GM12878 (cell line): ENCODE data around the gene C3orf22. TPM values are rescaled to one million over a fixed set of nuclear protein-coding genes. Genes with fewer than 3 reads are reported as not detected.

Experiments
- ATAC-seq: fragments of 200-7000 bp; cut with Tn5 transposase; 3 replicates; pipeline ENCODE4 v1.9.1; 2020; ENCODE audit warnings: mild to moderate bottlenecking, moderate library complexity
- BruUV-seq: library from RNA; stranded (reverse); fragments of 400-500 nt; replicated peaks from 2 replicates; lab custom pipeline; 2021; lab: Mats Ljungman, UMichigan
- CTCF ChIA-PET: fragments of 300-600 bp; sonication (Branson Sonifier 250); formaldehyde crosslinking; extraction: SDS; loops from one replicate; lab custom pipeline; 2021; ENCODE audit warnings: inconsistent platforms; lab: Yijun Ruan, JAX
- POLR2A ChIA-PET: fragments of 350-600 bp; formaldehyde crosslinking; extraction: SDS; loops from one replicate; lab custom pipeline; 2021; ENCODE audit warnings: inconsistent platforms; lab: Charles Lee
- RAD21 ChIA-PET: fragments of 300-600 bp; sonication (Branson Sonifier 250); formaldehyde crosslinking; loops from one replicate; lab custom pipeline; 2023; ENCODE audit warnings: antibody characterized with exemption; ENCODE audit not compliant: unreplicated experiment; lab: Charles Lee
- SMC1A ChIA-PET: fragments of 300-600 bp; sonication (Branson Sonifier 250); formaldehyde crosslinking; loops from one replicate; lab custom pipeline; 2023; ENCODE audit not compliant: unreplicated experiment, uncharacterized antibody; lab: Charles Lee
- DNase-seq: peaks from one replicate; pipeline ENCODE4 v3.0.0-alpha.2; 2011; ENCODE audit warnings: low read depth, low spot score
- FAIRE-seq: peaks from 3 replicates; lab custom pipeline; 2011; peaks lifted over from hg19 to GRCh38; lab: Jason Lieb, UNC
- H2AFZ ChIP-seq: 2 replicates; pipeline ENCODE4 v1.6.0; 2011; ENCODE audit warnings: low read depth, low read length, control low read depth; ENCODE audit not compliant: control insufficient read depth
- H3K27ac ChIP-seq: 2 replicates; pipeline ENCODE4 v1.5.1; 2011; ENCODE audit warnings: control low read depth; ENCODE audit not compliant: control insufficient read depth, insufficient read depth
- H3K27me3 ChIP-seq, 2 experiments: replicated peaks in 1 of 2; 2 replicates each; pipeline versions ENCODE4 v1.6.0 to v1.6.1; 2011; ENCODE audit warnings: low read length in 1 of 2; ENCODE audit not compliant: control insufficient read depth in 2 of 2, insufficient read depth in 2 of 2
- H3K36me3 ChIP-seq, 2 experiments: 2 replicates each; pipeline ENCODE4 v1.5.1; 2011; ENCODE audit warnings: low read length in 1 of 2; ENCODE audit not compliant: control insufficient read depth in 2 of 2, insufficient read depth in 2 of 2
- H3K4me1 ChIP-seq: 2 replicates; pipeline ENCODE4 v1.6.1; 2011; ENCODE audit warnings: mild to moderate bottlenecking, low read length, moderate library complexity, mixed read lengths; ENCODE audit not compliant: control insufficient read depth, insufficient read depth
- H3K4me2 ChIP-seq: 2 replicates; pipeline ENCODE4 v1.6.0; 2011; ENCODE audit warnings: control low read depth; ENCODE audit not compliant: control insufficient read depth, insufficient read depth
- H3K4me3 ChIP-seq: fragments of 200-600 bp; sonication (generic); 2 replicates; pipeline ENCODE4 v1.5.1; 2016
- H3K79me2 ChIP-seq: 2 replicates; pipeline ENCODE4 v1.6.0; 2011; ENCODE audit warnings: low read length; ENCODE audit not compliant: control insufficient read depth, insufficient read depth
- H3K9ac ChIP-seq: 2 replicates; pipeline ENCODE4 v1.8.0; 2011; ENCODE audit warnings: low read length, control low read depth, mixed read lengths; ENCODE audit not compliant: control insufficient read depth, insufficient read depth
- H3K9me3 ChIP-seq: replicated peaks from 3 replicates; pipeline ENCODE4 v1.5.1; 2011; ENCODE audit warnings: mild to moderate bottlenecking, low read length; ENCODE audit not compliant: control insufficient read depth, insufficient read depth
- H4K20me1 ChIP-seq: 2 replicates; pipeline ENCODE4 v1.6.0; 2011; ENCODE audit not compliant: control insufficient read depth, insufficient read depth
- EED ChIP-seq: sonication (generic); IDR thresholded peaks from 2 replicates; pipeline ENCODE4 v1.6.1; 2016; ENCODE audit warnings: antibody characterized with exemption, low read depth
- EGR1 ChIP-seq, 2 experiments: IDR thresholded peaks; 1 replicate in 1 of 2; 2 replicates in 1 of 2; pipeline ENCODE4 v1.6.1; 2011 to 2012; ENCODE audit warnings: low read depth in 2 of 2, low read length in 2 of 2, borderline replicate concordance in 1 of 2, mild to moderate bottlenecking in 1 of 2, moderate library complexity in 1 of 2
- FOXK2 ChIP-seq: fragments of 450-650 bp; IDR thresholded peaks from 2 replicates; pipeline ENCODE4 v1.6.1; 2017; ENCODE audit warnings: mild to moderate bottlenecking, moderate library complexity
- FOXM1 ChIP-seq: IDR thresholded peaks from 2 replicates; pipeline ENCODE4 v1.6.1; 2012; ENCODE audit warnings: low read depth, mild to moderate bottlenecking, inconsistent platforms, low read length, moderate library complexity
- NR2C2 ChIP-seq: IDR thresholded peaks from 2 replicates; pipeline ENCODE4 v1.6.1; 2011; ENCODE audit warnings: borderline replicate concordance, low read depth; ENCODE audit not compliant: control insufficient read depth, insufficient read length
- SREBF2 ChIP-seq: IDR thresholded peaks from 2 replicates; pipeline ENCODE4 v1.6.1; 2012; ENCODE audit warnings: mild to moderate bottlenecking, low read length
- STAT1 ChIP-seq: fragments of 450-650 bp; conservative IDR thresholded peaks from 2 replicates; pipeline ENCODE4 v1.6.1; 2014; ENCODE audit warnings: antibody characterized with exemption, mild to moderate bottlenecking
- ZSCAN29 ChIP-seq: fragments of 450-650 bp; IDR thresholded peaks from 2 replicates; pipeline ENCODE4 v1.6.1; 2017; ENCODE audit warnings: mild to moderate bottlenecking, moderate library complexity
- WGBS: methylation state at CpG from one replicate; pipeline ENCODE4 v1.1.6; 2016; ENCODE audit warnings: low lambda C conversion rate; ENCODE audit not compliant: insufficient replicate concordance, insufficient coverage; ENCODE audit errors: missing lambda C conversion rate; 5-methylcytosine and 5-hydroxymethylcytosine counted together
- in situ Hi-C: fragments of 300-500 bp; cut with MboI; formaldehyde crosslinking; loops from 9 replicates; pipeline ENCODE4 v1.14.3; 2018; ENCODE audit warnings: mixed read lengths
- intact Hi-C: fragments of 100-400 bp; cut with micrococcal nuclease; formaldehyde crosslinking; loops from one replicate; pipeline ENCODE4 v1.14.2; 2022; ENCODE audit not compliant: unreplicated experiment
- polyA plus RNA-seq, 11 experiments: library from polyadenylated mRNA; depleted of rRNA in 4 of 11; unstranded in 6 of 11; stranded (reverse) in 5 of 11; fragments of >200 nt; fragmentation: Nextera tagmentation in 4 of 11; fragmentation: Illumina TruSeq in 1 of 11; extraction: Ambion mirVana in 4 of 11; extraction: Trizol in 1 of 11; gene quantifications; 1 replicate in 1 of 11; 2 replicates in 10 of 11; pipeline versions ENCODE4 v1.2.1 to v1.2.3, GENCODE V29; 2011 to 2016; ENCODE audit warnings: inconsistent platforms in 2 of 11, missing spikeins in 2 of 11, low read depth in 1 of 11
- total RNA-seq, 4 experiments: library from RNA; depleted of rRNA in 3 of 4; stranded (reverse); fragments of >200 nt in 3 of 4; fragmentation: Illumina TruSeq in 1 of 4; extraction: Trizol in 1 of 4; gene quantifications; 2 replicates each; pipeline versions ENCODE4 v1.2.1 to v1.2.3, GENCODE V29; 2013 to 2021
- TF ChIP-seq, protein P1 (sequence below): fragments of 150-350 bp; IDR thresholded peaks from 2 replicates; pipeline ENCODE4 v1.6.1; 2016; ENCODE audit warnings: low read depth, low read length
- TF ChIP-seq, protein P2 (sequence below): fragments of 450-650 bp; IDR thresholded peaks from 2 replicates; pipeline ENCODE4 v1.6.1; 2016; ENCODE audit warnings: mild to moderate bottlenecking

C3orf22 gene
- total and polyA plus RNA-seq, 10 of the 15 experiments (the other 5 are each of a cell fraction or from before 2014, with no cell fraction given): not detected

DNA sequence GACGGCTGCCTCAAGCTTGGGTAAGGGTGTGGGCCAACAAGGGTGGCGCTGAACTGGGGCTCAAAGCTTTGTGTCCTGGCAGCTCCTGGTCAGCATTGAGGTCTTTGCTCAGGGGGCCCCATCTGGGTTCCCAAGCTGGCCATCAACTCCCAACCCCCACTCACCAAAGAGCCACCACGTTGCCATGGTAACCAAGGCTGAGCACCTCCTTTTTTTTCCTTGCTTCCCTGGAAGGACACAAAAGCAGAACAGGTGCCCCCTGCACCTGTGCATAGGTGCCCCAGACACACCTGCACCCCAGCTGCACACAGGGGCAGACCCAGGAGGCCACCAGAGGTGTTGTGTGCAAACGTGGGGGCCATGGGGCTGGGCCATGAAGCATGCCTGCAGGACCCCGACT is 57.7 kb downstream of the C3orf22 start:
- H3K4me1 ChIP-seq: no peaks in the 10 kb centered on the region
- no peak for TF ChIP-seq STAT1
- TF ChIP-seq FOXK2: no peak
- TF ChIP-seq FOXM1: no peak
- TF ChIP-seq SREBF2: no peak
- TF ChIP-seq, protein P1, sequence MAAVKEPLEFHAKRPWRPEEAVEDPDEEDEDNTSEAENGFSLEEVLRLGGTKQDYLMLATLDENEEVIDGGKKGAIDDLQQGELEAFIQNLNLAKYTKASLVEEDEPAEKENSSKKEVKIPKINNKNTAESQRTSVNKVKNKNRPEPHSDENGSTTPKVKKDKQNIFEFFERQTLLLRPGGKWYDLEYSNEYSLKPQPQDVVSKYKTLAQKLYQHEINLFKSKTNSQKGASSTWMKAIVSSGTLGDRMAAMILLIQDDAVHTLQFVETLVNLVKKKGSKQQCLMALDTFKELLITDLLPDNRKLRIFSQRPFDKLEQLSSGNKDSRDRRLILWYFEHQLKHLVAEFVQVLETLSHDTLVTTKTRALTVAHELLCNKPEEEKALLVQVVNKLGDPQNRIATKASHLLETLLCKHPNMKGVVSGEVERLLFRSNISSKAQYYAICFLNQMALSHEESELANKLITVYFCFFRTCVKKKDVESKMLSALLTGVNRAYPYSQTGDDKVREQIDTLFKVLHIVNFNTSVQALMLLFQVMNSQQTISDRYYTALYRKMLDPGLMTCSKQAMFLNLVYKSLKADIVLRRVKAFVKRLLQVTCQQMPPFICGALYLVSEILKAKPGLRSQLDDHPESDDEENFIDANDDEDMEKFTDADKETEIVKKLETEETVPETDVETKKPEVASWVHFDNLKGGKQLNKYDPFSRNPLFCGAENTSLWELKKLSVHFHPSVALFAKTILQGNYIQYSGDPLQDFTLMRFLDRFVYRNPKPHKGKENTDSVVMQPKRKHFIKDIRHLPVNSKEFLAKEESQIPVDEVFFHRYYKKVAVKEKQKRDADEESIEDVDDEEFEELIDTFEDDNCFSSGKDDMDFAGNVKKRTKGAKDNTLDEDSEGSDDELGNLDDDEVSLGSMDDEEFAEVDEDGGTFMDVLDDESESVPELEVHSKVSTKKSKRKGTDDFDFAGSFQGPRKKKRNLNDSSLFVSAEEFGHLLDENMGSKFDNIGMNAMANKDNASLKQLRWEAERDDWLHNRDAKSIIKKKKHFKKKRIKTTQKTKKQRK: no peak
- TF ChIP-seq ZSCAN29: no peak
- no peak for TF ChIP-seq EGR1 (IDR thresholded peaks at IDR 0.05; ENCODE audit: borderline replicate concordance in 1 of 2, low read depth in 2 of 2, low read length in 2 of 2)
- TF ChIP-seq EED: no peak
- TF ChIP-seq NR2C2: no peak
- TF ChIP-seq, protein P2, sequence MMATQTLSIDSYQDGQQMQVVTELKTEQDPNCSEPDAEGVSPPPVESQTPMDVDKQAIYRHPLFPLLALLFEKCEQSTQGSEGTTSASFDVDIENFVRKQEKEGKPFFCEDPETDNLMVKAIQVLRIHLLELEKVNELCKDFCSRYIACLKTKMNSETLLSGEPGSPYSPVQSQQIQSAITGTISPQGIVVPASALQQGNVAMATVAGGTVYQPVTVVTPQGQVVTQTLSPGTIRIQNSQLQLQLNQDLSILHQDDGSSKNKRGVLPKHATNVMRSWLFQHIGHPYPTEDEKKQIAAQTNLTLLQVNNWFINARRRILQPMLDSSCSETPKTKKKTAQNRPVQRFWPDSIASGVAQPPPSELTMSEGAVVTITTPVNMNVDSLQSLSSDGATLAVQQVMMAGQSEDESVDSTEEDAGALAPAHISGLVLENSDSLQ: no peak
- TF ChIP-seq, all 136 proteins: peak for 0
- intact Hi-C loops: no loop called here
- in situ Hi-C loops: no loop called here
- H2AFZ ChIP-seq: no peak overlapping the region
- no peak overlapping the region for H3K9ac ChIP-seq
- H3K27ac ChIP-seq: no peak overlapping the region
- 31% methylated on average over 5 of the region's 5 CpGs for WGBS
- no peaks in the 10 kb centered on the region for H3K79me2 ChIP-seq
- no peaks in the 10 kb centered on the region for H3K9me3 ChIP-seq
- ChIA-PET RAD21 (no interaction called here), CTCF (no interaction called here), SMC1A (no interaction called here), POLR2A (interaction anchor here (0.5 kb wide), 1 partner anchor 587 kb away, joined by 8 read pairs; no protein-coding TSS in a partner anchor)
- H3K36me3 ChIP-seq: no peaks in the 10 kb centered on the region
- no TSS peak for BruUV-seq
- no peaks in the 10 kb centered on the region for H4K20me1 ChIP-seq
- H3K4me3 ChIP-seq: no peak overlapping the region
- H3K27me3 ChIP-seq: no peaks in the 10 kb centered on the region
- H3K4me2 ChIP-seq: no peak overlapping the region
- DNase-seq (no peak), FAIRE-seq (no peak), ATAC-seq (no peak)
